ENCODE measurements around the gene ORMDL3.

Gene ORMDL3

DNA sequence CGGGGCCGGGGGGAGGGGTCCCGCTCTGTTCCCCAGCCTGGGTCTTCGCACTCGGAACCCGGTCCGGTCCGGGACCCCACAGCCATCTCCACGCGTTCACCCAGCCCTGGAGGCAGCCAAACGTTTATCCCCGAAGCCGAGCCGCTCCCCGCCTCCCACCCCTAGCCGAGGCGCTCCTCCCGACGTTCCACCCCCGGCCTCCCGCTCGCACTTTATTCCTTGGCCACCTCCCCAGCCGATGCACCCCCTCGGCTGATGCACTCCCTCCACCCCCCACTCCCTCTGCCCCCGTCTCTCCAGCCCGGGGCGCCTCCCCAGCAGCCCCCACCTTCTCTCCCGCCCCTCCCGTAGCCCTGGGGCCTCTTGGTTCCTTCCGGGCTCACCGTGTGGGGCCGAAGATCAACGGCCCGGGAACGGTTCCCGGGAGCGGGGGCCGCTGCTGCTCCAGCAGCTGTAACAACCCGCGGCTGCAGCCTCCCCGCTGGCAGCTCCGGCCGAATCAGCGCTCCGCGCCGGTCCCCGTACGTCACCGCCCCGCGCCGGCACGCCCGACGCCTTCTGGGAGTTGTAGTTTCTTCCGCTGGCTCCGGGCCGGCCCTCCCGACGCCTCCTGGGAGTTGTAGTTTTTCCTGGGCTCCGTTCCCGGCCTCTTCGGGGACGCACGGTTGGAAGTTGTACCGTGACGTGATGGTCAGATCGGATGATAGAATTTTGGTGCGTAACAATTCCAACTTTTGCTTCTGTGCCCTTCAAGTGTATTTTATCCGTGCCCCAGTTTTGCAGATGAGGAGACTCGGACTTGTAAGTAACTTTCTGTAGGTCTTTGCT is at the start of gene ORMDL3, which contains the start of gene LRRC3C:
Gene ORMDL3, minus strand, starts transcription at position 501 of the 828 bp plus-strand sequence. CDS start 3,398 bp downstream, outside the sequence.
Gene LRRC3C, plus strand, starts transcription at position 632 of the 828 bp plus-strand sequence. CDS start 13,792 bp downstream, outside the sequence.
- peak; percentile 91 for DNase-seq

DNA sequence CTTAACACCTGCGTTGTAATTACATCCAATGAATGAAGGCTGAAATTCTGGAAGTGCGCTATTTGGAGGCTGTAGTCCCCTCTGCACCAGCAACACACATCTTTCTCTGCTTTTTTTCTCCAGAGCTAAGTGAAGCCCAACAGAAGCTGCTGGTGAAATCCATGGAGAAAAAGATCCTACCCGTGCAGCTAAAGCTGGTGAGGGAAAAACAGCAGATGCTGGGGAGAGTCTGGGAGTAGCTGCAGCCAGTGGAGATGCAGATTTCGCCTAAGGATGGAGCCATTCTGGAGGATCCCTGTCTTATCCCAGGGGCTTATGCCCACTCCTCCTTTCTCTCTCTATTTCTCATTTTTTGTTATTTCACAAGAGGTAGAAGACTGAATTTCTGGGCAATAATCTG is 48.4 kb upstream of the ORMDL3 start:
- DNase-seq, result no peak

DNA sequence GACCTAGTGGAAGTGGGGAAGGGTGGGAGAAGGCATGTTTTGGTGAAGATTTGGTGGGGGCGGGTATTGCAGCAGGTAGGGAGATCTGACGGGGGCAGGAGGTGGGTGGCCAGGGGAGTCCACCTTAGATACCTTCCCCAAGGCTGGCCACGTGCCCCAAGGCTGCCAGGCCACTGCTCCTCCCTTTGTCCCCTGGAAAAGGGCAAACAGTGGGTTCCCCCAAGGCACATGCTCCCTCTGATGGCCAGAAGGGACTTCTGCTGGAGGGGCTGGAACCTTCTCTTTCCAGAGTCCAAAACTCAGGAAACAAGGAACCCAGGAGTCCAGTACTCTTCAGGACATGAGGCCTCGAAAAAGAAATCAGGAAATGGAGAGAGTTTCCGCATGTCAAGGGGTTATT is 47.0 kb upstream of the ORMDL3 start:
- DNase-seq, result no peak

DNA sequence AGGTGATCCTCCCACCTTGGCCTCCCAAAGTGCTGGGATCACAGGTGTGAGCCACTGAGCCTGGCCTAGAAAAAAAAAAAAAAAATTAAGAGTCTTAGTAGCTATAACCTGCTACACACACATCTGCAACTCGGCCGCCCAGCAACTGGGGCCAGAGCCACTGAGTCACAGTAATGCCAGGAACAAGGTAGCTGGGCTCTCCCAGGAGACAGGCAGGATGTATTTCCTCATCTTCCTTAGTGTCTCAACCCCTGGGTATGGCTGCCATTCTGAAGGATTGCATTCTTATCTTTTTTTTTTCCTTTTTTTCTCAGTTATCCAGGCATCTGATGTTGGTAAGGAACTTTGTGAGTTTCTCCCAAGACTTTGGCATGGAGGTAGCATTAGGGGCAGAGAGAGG is 46.1 kb upstream of the ORMDL3 start:
- DNase-seq, result no peak

DNA sequence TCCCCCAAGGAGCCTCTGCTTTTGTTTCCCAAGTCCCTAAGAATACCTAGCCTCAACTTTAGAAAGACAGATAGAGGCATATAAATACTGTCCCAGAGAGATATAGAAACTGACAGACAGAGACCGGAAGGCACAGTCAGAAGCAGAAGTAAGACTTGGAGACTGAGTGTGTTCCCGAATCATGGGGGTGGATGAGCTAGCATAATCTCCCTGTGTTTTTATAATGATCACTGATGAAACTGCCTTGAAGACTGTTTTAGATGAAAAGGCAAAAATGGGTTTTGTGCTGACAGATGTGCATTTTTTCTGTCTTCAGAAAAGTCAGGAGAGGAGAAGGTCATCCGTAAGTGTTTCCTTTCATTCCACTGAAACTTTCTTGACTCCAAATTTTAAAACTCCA is 44.9 kb upstream of the ORMDL3 start:
- no peak for DNase-seq

- DNase-seq, result no peak
Observed at GRCh38 chr17:39971076-39971603, 43.7 kb upstream of the ORMDL3 start.

DNA sequence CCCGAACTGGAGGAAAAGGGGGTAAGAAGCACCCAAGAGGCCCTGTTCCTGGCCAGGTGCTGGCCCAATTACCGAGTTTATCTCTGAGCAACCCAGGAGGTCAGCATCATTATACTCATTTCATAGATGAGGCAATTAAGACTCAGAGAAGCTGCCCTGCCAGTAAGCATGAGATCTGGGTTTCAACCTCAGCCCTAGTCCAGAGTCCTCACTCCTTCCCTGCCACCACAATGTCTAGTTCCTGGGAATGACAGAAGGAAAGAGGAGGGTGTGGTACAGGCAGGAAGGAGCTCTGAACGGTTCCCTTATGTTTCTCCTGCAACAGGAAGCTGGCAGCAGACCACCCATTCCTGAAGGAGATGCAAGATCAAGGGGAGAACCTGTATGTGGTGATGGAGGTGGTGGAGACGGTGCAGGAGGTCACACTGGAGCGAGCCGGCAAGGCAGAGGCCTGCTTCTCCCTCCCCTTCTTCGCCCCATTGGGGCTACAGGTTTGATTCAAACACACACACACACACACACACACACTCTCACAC is 42.8 kb upstream of the ORMDL3 start:
- DNase-seq, result no peak

GRCh38 chr17:39969375-39969774 is 42.0 kb upstream of the ORMDL3 start:
- no peak for DNase-seq

- no peak for DNase-seq
Observed at GRCh38 chr17:39968761-39969160, 41.4 kb upstream of the ORMDL3 start.

DNA sequence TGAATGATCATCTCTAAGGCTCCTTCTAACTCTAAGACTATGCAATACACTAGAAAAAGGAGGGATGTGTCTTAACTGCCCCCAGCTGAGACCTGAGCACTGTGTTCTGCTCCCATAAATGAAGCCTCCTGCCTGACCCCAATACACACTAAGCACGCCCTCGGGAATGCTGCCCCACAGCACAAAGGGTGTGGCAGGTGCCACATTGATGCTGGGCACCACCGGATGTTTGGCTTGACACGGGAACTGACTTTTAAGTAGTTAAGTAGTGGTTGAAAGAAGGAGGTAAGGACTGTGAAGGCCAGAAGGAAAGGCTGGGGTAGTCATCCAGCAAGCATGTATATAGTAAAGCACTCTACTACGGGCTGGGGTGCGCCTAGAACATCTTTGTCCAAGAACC is 39.4 kb upstream of the ORMDL3 start:
- DNase-seq, result no peak

DNA sequence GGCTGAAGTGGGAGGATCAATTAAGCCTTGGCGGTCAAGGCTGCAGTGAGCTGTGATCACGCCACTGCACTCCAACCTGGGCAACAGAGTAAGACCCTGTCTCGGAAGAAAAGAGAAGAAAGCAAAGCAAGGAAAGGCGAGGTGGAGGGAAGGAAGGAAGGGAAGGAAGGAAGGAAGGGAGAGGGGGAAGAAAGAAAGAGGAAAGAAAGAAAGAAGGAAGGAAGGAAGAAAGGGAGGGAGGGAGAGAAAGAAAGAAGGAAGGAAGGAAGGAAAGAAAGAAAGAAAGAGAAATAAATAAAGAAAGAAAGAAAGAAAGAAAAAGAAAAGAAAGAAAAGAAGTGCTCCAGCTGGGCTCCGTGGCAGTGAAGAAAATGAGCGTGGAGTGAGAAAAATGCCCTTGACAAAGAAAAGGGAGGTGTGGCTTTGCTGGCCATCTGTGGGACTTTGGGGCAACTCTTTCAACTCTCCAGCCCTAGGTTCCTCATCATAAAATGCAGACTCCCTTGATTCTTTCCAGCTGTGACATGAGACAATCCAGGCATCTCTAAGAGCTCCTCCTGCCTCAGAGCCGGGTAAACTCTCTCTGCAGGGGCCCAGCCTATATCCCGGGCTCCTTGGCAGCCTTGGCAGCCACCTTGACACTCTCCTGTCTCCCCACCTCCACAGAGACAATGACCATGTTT is 37.8 kb upstream of the ORMDL3 start:
- DNase-seq, result no peak

DNA sequence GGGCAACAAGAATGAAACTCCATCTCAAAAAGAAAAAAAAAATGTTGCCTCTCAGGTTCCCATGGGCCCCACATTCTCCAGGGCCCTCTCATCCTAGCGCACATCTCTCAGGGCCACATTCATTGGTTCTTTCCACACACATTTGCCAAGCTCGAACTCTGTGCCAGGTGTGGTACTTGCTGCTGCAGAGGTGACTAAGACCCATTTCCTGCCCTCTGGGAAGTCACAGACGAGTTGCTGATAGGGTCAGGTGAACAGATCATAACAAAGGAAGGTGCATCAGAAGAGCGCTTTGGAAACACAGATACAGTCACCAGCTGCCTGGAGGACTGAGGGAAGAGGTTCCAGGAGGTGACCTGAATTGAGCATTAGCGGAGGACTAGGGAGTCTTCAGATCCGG is 36.4 kb upstream of the ORMDL3 start:
- DNase-seq, result no peak

GRCh38 chr17:39962642-39963220 is 35.3 kb upstream of the ORMDL3 start, which contains the start of gene GSDMA:
Gene GSDMA (plus strand): TSS chr17:39963004. CDS start chr17:39965688, 2,684 bp downstream.
- no peak for DNase-seq

DNA sequence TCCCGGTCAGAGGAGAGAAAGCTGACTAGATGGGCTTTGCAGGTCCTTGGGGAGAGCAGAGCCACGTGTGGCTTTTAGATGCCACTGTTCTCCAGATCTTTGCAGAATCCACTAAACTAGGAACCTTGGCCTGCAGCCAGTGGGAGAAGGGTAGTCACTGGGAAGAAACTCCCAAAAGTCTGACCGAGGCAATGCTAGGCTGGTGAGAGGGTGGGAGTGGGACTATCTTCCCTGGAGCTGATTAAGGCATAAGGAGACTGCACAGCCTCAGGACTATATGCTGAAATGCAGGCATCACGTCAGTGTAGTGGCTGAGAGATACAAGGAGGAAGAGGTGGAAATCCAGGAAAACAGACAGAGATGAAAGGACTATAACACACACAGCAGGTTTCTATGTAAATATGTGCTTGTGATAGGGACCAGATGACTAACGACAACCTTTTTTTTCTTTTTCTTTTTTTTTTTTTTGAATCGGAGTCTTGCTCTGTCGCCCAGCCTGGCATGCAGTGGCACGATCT is 33.2 kb upstream of the ORMDL3 start:
- no peak for DNase-seq

GRCh38 chr17:39955726-39956225 is 28.4 kb upstream of the ORMDL3 start:
- no peak for DNase-seq

DNA sequence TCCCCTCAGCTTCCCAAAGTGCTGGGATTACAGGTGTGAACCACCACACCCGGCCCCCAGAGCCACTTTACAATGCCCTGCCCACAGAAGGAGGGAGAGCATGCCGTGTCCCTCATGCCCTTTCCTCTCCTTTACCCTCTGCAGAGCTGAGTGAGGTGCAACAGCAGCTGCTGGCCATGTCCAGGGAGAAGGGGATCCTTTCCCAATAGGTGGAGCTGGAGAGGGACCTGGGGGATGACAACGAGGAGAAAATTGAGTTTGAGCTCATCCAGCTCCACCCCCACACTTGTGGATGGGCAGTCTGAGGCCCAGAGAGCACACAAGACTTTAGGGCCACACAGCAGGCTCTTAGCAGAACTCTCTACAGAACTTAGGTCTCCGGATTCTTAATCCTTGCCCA is 27.5 kb upstream of the ORMDL3 start:
- DNase-seq, result no peak

DNA sequence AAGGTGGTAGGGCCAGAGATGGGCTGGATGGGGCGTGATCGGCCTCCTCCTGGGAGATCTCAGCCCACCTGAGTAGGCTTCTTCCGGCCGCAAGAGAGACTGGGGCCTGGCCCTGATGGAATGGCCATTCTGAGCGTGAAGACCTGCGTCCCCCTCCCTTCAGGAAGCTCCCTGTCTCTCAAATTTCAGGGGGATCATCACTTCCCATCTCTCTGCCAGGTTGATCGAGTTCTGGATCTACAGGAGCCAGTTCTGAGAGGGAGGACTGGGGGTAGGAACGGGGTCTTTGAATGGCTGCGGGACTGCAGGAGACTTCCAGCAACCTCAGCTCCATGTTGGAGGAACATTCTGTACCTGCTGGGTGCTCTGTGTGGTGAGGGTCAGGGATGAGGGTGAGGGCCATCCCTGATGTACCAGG is 26.1 kb upstream of the ORMDL3 start:
- DNase-seq, result no peak

DNA sequence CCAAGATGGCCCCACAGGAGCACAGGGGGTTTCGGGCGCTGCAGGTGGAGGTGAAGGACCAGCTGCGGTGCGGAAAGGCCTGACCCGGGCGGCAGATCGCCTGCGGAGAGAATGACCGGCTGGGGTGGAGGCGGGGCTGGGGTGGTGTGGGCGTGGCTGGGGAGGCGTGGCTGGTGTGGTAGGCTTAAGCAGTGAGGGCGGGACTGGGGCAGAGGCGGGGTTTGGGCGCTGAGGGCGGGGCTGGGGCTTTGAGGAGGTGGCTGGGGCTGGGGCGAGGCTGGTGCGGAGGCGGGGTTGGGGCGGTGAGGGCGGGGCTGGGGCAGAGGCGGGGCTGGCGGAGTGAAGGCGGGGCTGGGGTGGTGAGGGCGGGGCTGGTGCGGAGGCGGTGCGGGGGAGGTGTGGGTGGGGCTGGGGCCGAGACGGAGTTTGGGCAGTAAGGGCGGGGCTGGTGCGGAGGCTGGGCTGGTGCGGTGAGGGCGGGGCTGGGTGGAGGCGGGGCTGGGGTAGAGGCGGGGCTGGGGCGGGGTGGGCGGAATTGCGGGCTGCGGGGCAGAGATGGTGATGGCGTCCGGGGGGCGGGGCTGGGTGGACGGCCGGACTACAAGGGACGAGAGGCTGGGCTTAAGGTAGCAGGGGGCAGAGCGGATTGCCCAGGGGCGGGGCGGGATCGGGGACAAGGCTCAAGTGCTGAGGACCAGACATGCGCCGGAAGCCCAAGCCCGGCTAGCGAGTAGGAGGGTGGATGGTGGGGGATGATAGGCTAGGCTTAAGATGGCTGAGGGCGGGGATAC is 25.5 kb upstream of the ORMDL3 start:
- peak; percentile 91 for DNase-seq

GRCh38 chr17:39951924-39952679 is 24.7 kb upstream of the ORMDL3 start:
- DNase-seq, result no peak

DNA sequence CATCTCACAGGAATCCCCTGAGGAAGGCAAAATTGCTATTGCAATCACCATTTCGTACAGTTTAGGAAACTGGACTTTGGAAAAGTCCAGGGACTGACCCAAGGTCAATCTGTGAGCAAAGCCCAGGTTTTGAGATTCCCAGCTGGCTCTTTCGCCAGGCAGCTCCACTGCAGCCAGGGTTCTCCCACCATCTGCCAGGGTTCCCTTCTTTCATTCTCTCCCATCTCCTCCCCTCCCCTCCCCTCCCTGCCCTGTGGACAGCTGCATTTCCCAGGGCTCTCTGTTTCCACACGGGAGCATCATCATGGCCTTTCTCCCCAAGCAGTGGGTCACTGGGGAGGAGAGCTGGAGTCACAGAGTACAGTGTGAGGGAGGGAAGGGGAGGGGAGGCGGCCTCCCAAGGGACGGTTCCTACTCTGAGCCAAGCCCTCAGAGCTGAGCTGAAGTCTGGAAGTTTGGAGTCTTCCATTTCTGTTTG is 23.5 kb upstream of the ORMDL3 start:
- no peak for DNase-seq

- DNase-seq, result no peak
Observed at GRCh38 chr17:39949028-39949427, 21.6 kb upstream of the ORMDL3 start.

Data from hematopoietic multipotent progenitor cell treated with erythropoietin and hydrocortisone succinate and interleukin-3 and kit ligand, for 8 days (in vitro differentiated cells).